ENCODE results near the gene IRS2.

- TF ChIP-seq CTCF (conservative IDR thresholded peaks at IDR 0.05; ENCODE audit: low read length) (no peak), EZH2phosphoT487 (IDR thresholded peaks at IDR 0.05; ENCODE audit: borderline replicate concordance) (no peak)
Observed at GRCh38 chr13:109724603-109725002, 61.8 kb downstream of the IRS2 start.
